Testis (tissue), 3 donors: Measurements from ENCODE around the gene INSR. TPM values are rescaled to one million over a fixed set of nuclear protein-coding genes. Genes with fewer than 3 reads are reported as not detected.

Source experiments
- DNase-seq: peaks from one replicate; pipeline ENCODE4 v3.0.0-alpha.2; 2019
- H3K27ac ChIP-seq, 2 donors: fragments of 200-600 bp; sonication (generic); one replicate each; pipeline ENCODE4 v1.5.1; 2019
- H3K27me3 ChIP-seq: fragments of 200-600 bp; sonication (generic); one replicate; pipeline ENCODE4 v1.5.1; 2019
- H3K36me3 ChIP-seq: fragments of 200-600 bp; sonication (generic); one replicate; pipeline ENCODE4 v1.5.1; 2017; ENCODE audit warnings: low read depth; ENCODE audit errors: missing control alignments
- H3K4me1 ChIP-seq: fragments of 200-600 bp; sonication (generic); one replicate; pipeline ENCODE4 v1.5.1; 2019
- H3K4me3 ChIP-seq, 2 donors: fragments of 200-600 bp; sonication (generic); one replicate each; pipeline ENCODE4 v1.5.1; 2017 to 2019
- H3K9me3 ChIP-seq: fragments of 200-600 bp; sonication (generic); one replicate; pipeline ENCODE4 v1.5.1; 2017
- CTCF ChIP-seq, 3 experiments: fragments of 450-650 bp in 2 of 3; fragments of 200-600 bp in 1 of 3; sonication (generic) in 1 of 3; IDR thresholded peaks; one replicate each; pipeline ENCODE4 v1.5.1; 2016 to 2019; ENCODE audit warnings: antibody characterized with exemption in 3 of 3, mild to moderate bottlenecking in 2 of 3, moderate library complexity in 1 of 3
- POLR2A ChIP-seq: fragments of 450-650 bp; IDR thresholded peaks from one replicate; pipeline ENCODE4 v1.6.1; 2017; ENCODE audit warnings: antibody characterized with exemption, mild to moderate bottlenecking, moderate library complexity
- WGBS, 2 donors: methylation state at CpG; one replicate each; pipeline ENCODE4 v1.1.5; 2018; 5-methylcytosine and 5-hydroxymethylcytosine counted together
- intact Hi-C: fragments of 100-400 bp; cut with DNase I; formaldehyde crosslinking; loops from one replicate; pipeline ENCODE4 v1.15.1; 2023; ENCODE audit warnings: low total_unique reads
- polyA plus RNA-seq: library from polyadenylated mRNA; stranded (reverse); fragments of 350-450 nt; fragmentation: Illumina TruSeq; extraction: RNeasy Lipid Tissue Mini Kit (QIAGEN cat#74804); gene quantifications from one replicate; pipeline ENCODE4 v1.2.3, GENCODE V29; 2014; ENCODE audit warnings: low read depth, low replicate concordance; ENCODE audit not compliant: insufficient read depth
- total RNA-seq, 2 donors: library from RNA; depleted of rRNA; stranded (reverse); fragments of >200 nt; gene quantifications; one replicate each; pipeline ENCODE4 v1.2.3, GENCODE V29; 2016

INSR gene
- total and polyA plus RNA-seq, 3 donors from 2014 or later, result 9.3 to 96.5 (median 85.1) TPM

DNA sequence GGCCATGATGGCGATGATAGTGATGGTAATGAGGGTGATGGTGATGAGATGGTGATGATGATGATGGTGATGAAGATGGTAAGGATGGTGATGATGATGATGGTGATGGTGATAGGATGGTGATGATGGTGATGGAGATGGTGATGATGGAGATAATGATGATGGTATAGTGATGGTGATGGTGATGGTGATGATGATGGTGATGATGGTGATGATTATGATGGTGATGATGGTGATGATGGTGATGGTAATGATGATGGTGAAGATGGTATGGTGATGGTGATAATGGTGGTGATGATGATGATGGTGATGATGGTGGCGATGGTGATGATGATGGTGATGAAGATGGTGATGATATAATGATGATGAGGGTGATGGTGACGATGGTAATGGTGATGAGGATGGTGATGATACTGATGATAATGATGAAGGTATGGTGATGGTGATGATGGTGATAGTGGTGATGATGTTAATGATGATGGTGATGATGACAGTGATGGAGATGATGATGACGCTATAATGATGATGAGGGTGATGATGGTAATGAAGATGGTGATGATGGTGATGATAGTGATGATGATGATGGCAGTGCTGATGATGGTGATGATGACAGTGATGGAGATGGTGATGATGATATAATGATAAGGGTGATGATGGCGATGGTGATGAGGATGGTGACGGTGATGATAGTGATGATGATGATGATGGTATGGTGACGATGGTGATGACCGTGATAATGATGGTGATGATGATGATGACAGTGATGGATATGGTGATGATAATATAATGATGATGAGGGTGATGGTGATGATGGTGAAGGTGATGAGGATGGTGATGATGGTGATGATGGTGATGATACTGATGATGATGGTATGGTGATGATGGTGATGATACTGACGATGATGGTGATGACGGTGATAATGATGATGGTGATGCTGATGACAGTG, 187.2 kb downstream of the INSR start:
- intact Hi-C loops, result loop anchor here (10.0 kb wide), 1 partner anchor 238 kb away; the partner anchor contains the start of gene ARHGEF18
- TF ChIP-seq CTCF (IDR thresholded peaks at IDR 0.05) (no peak), POLR2A (no peak)
- WGBS, 2 donors, result 78 to 87% methylated on average over 10 of the region's 10 CpGs
- Histone ChIP-seq H3K27me3 (no peaks in the 10 kb centered on the region), H3K36me3 (no peaks in the 10 kb centered on the region), H3K4me1 (no peaks in the 10 kb centered on the region), H3K9me3 (no peaks in the 10 kb centered on the region), H3K4me3 (no peak overlapping the region), H3K27ac (no peak overlapping the region)
- no peak for DNase-seq

- no peak overlapping the region for H3K27ac ChIP-seq
- no peak overlapping the region for H3K4me3 ChIP-seq
- no peaks in the 10 kb centered on the region for H3K9me3 ChIP-seq
- H3K36me3 ChIP-seq, result no peaks in the 10 kb centered on the region
- TF ChIP-seq POLR2A, result no peak
- no peak for TF ChIP-seq CTCF (IDR thresholded peaks at IDR 0.05)
- no peaks in the 10 kb centered on the region for H3K27me3 ChIP-seq
- DNase-seq, result no peak
- intact Hi-C loops, result loop anchor here (10.0 kb wide), 1 partner anchor 240 kb away; the partner anchor contains the start of gene ARHGEF18
- peaks cover 16% of the 10 kb centered on the region for H3K4me1 ChIP-seq
These were observed 189.3 kb downstream of the INSR start for GRCh38 chr19:7104747-7105447.

- Histone ChIP-seq H3K4me3 (no peak overlapping the region), H3K27ac (peak overlapping the region; percentile 44 to 96), H3K4me1 (peaks cover 21% of the 10 kb centered on the region), H3K9me3 (no peaks in the 10 kb centered on the region), H3K36me3 (no peaks in the 10 kb centered on the region), H3K27me3 (no peaks in the 10 kb centered on the region)
- intact Hi-C loops, result loop anchor here (10.0 kb wide), 1 partner anchor 243 kb away; the partner anchor contains the start of gene ARHGEF18
- no peak for DNase-seq
- WGBS, 2 donors, result 43 to 66% methylated on average over 19 of the region's 19 CpGs
- TF ChIP-seq CTCF (IDR thresholded peaks at IDR 0.05), result no peak
- TF ChIP-seq POLR2A, result no peak
These were observed 192.5 kb downstream of the INSR start for GRCh38 chr19:7101498-7102253.

DNA sequence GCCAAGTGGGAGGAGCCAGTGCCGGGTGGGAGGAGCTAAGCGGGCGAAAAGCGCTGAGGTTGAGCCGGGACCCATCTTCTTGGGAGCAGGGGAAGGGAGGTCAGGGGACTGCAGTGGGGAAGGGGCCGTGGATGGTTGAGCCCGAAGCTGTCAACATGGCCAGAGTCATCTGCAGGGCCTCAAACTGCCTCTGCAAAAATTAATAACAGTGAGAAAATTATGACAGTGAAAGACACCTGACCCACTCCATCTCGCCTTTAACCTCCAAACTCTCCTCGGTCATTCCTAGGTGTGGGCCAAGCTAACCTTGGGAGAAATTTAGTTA, 194.7 kb downstream of the INSR start:
- intact Hi-C loops, result no loop called here
- no peak for DNase-seq

More for the DNA sequence above, 194.7 kb downstream of the INSR start:
- Histone ChIP-seq H3K4me1 (peaks cover 21% of the 10 kb centered on the region), H3K36me3 (no peaks in the 10 kb centered on the region), H3K27ac (peak overlapping the region; percentile 89 to 96), H3K4me3 (peak overlapping the region; percentile 70 to 73), H3K27me3 (no peaks in the 10 kb centered on the region), H3K9me3 (no peaks in the 10 kb centered on the region)
- TF ChIP-seq CTCF (IDR thresholded peaks at IDR 0.05) (no peak), POLR2A (no peak)
- WGBS, 2 donors, result 7 to 8% methylated on average over 9 of the region's 9 CpGs
